GM23338 (cell line): ENCODE results near the gene NCKAP1.

Source experiments
- EZH2phosphoT487 ChIP-seq: fragments of 200-600 bp; sonication (generic); IDR thresholded peaks from one replicate; pipeline ENCODE4 v1.8.1; 2018; ENCODE audit warnings: antibody characterized with exemption; ENCODE audit not compliant: unreplicated experiment
- REST ChIP-seq: IDR thresholded peaks from one replicate; pipeline ENCODE4 v1.6.1; 2018; ENCODE audit warnings: antibody characterized with exemption; ENCODE audit not compliant: unreplicated experiment

- no peak for TF ChIP-seq REST
- TF ChIP-seq EZH2phosphoT487 = no peak
Measured at GRCh38 chr2:182893666-182894065, 144.6 kb downstream of the NCKAP1 start.
